Mesodermal cell (in vitro differentiated cells): ENCODE results near the gene RGS8.

Source experiments
- H3K27ac ChIP-seq: 2 replicates; pipeline ENCODE4 v1.7.0; 2013; ENCODE audit warnings: mild to moderate bottlenecking, low read depth, low read length, moderate library complexity; ENCODE audit not compliant: severe bottlenecking
- H3K36me3 ChIP-seq: 2 replicates; pipeline ENCODE4 v1.7.1; 2013; ENCODE audit warnings: mild to moderate bottlenecking, low read length, moderate library complexity; ENCODE audit not compliant: control insufficient read depth, insufficient read depth
- H3K4me1 ChIP-seq: one replicate; pipeline ENCODE4 v1.7.1; 2013; ENCODE audit warnings: mild to moderate bottlenecking, low read length; ENCODE audit not compliant: insufficient read depth, control insufficient read depth, poor library complexity, severe bottlenecking
- H3K4me3 ChIP-seq: 2 replicates; pipeline ENCODE4 v1.7.0; 2013; ENCODE audit warnings: low read length, control low read depth, mild to moderate bottlenecking; ENCODE audit not compliant: insufficient read depth, poor library complexity, severe bottlenecking; ENCODE audit errors: extremely low read depth
- H3K9me3 ChIP-seq: 2 replicates; pipeline ENCODE4 v1.7.1; 2013; ENCODE audit warnings: mild to moderate bottlenecking, low read length, moderate library complexity; ENCODE audit not compliant: control insufficient read depth
- WGBS, 2 experiments: methylation state at CpG; one replicate each; pipeline ENCODE4 v1.1.5; 2013; ENCODE audit warnings: missing lambda C conversion rate in 2 of 2; ENCODE audit not compliant: insufficient coverage in 2 of 2; 5-methylcytosine and 5-hydroxymethylcytosine counted together

RGS8 gene

DNA sequence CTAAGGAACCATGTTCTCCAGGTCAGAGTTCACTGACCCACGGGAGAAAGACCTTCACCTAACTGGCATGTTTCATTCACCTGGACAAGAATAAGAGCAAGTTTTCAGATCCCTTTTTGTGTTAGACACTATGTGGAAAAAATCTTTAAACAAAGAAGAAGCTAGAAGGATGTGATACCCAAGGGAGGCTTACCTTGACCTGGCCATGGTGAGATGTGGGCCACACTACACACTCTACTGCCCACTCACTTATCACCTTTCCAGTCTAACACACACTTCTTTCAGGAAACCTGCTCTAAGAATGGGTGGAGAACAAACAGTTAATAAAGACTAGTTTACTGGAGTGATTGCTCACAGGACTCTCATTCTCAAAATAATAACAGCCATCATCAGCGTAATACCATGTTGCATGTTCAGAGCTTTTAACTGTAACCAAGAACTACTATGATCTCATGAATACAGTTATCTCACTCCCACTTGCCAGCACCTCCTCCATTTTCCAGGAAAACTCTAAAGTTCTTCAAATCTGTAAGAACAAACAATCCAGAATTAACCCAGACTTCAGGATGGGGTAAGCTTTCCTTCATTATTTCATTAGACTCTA lies 1.4 kb downstream of the RGS8 start:
- Histone ChIP-seq H3K9me3 (no peaks in the 10 kb centered on the region), H3K4me1 (peaks cover 5% of the 10 kb centered on the region), H3K36me3 (no peaks in the 10 kb centered on the region), H3K27ac (no peak overlapping the region), H3K4me3 (no peak overlapping the region)
- 88 to 100% methylated on average over 1 to 2 of the region's 2 CpGs for WGBS, 2 experiments

DNA sequence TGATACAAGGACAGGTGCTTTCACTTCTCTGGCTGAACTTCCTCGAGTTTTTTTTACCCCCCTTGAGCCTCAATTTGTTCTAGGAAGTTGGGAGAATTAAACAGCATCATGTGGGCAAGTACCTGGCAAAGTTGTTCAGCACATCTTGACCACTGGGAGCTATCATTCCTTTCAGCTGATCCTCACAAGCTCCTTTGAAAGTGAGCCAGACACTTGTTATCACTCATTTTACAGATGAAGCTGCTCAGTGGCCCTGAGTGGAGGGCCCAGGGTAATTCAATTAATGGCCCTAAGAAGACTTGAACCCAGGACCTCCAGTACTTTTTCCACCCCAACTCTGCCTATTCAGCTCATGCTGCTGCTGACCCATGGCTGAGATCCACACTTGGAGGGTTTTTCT lies 2.0 kb downstream of the RGS8 start:
- Histone ChIP-seq H3K9me3 (no peaks in the 10 kb centered on the region), H3K36me3 (no peaks in the 10 kb centered on the region), H3K4me3 (no peak overlapping the region), H3K27ac (no peak overlapping the region), H3K4me1 (peaks cover 5% of the 10 kb centered on the region)
- WGBS, 2 experiments = 100% methylated on average over 1 of the region's 1 CpG; no CpG with 5 or more reads in 1 of the 2 experiments

GRCh38 chr1:182681568-182681912 lies 2.8 kb downstream of the RGS8 start:
- H3K4me1 ChIP-seq = peaks cover 5% of the 10 kb centered on the region
- no peak overlapping the region for H3K4me3 ChIP-seq
- H3K9me3 ChIP-seq = no peaks in the 10 kb centered on the region
- WGBS, 2 experiments = 90 to 99% methylated on average over 7 to 8 of the region's 8 CpGs
- H3K27ac ChIP-seq = no peak overlapping the region
- H3K36me3 ChIP-seq = no peaks in the 10 kb centered on the region

- Histone ChIP-seq H3K4me3 (no peak overlapping the region), H3K27ac (no peak overlapping the region), H3K4me1 (peaks cover 5% of the 10 kb centered on the region), H3K9me3 (no peaks in the 10 kb centered on the region), H3K36me3 (no peaks in the 10 kb centered on the region)
- 96% methylated on average over 3 to 4 of the region's 4 CpGs for WGBS, 2 experiments
Measured at GRCh38 chr1:182680901-182681567, 3.4 kb downstream of the RGS8 start.

GRCh38 chr1:182680408-182680807 lies 4.0 kb downstream of the RGS8 start:
- no peak overlapping the region for H3K4me3 ChIP-seq
- H3K36me3 ChIP-seq = no peaks in the 10 kb centered on the region
- 86 to 92% methylated on average over 1 of the region's 4 CpGs for WGBS, 2 experiments
- no peak overlapping the region for H3K27ac ChIP-seq
- H3K4me1 ChIP-seq = peaks cover 5% of the 10 kb centered on the region
- no peaks in the 10 kb centered on the region for H3K9me3 ChIP-seq

DNA sequence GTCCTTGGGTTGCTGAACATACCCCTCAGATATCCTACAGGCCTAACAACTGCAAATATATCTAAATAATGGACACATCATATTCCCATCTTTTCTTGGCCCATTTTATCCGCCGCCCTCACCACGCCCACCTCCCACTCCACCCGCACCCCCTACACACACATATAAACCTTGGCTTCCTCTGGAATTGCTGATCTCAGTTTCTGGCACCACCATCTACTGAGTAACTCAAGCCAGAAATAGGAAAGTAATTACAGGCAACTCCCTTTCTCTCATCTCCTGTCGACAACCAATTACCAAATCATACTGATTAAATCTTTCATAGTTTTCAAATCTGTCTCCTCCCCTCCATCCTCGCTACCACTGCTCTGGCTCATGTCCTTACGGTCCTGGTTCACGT lies 4.7 kb downstream of the RGS8 start:
- 92 to 96% methylated on average over 8 of the region's 8 CpGs for WGBS, 2 experiments
- Histone ChIP-seq H3K4me1 (peaks cover 8% of the 10 kb centered on the region), H3K36me3 (no peaks in the 10 kb centered on the region), H3K27ac (no peak overlapping the region), H3K9me3 (no peaks in the 10 kb centered on the region), H3K4me3 (no peak overlapping the region)

DNA sequence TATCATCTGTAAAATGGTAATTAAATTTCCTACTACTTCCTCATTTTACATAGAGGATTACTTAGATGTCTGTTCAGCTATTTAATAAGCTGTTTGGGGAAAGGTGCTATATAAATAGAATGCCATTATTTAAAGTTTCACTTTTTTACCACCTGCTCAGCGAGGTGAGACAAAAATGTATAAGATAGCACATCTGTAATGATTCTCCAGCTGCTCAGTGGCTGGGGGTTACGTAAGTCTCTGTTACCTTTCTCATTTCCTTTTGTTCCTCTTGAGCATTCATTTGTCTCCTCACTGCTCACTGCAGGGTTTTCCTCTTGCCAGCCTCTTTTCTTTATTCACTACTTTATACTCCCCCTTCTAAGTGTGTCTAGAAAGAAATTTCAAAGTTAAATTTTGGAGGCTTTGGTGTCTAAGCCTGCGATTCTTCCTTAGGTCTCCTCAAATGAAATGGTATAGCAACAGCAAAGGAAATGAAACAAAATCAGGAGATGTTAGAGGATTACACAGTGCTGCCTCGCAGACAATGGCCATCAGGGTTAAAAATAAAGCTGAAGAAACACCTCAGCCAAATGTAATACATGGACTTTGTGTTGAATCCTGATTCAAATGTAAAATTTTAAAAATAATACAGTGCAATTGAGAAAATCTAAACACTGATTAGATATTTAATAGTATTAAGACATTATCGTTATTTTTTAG lies 6.8 kb downstream of the RGS8 start:
- 86% methylated on average over 2 of the region's 5 CpGs; no CpG with 5 or more reads in 1 of the 2 experiments for WGBS, 2 experiments
- no peak overlapping the region for H3K4me3 ChIP-seq
- no peaks in the 10 kb centered on the region for H3K9me3 ChIP-seq
- H3K4me1 ChIP-seq = peaks cover 6% of the 10 kb centered on the region
- no peak overlapping the region for H3K27ac ChIP-seq
- no peaks in the 10 kb centered on the region for H3K36me3 ChIP-seq

DNA sequence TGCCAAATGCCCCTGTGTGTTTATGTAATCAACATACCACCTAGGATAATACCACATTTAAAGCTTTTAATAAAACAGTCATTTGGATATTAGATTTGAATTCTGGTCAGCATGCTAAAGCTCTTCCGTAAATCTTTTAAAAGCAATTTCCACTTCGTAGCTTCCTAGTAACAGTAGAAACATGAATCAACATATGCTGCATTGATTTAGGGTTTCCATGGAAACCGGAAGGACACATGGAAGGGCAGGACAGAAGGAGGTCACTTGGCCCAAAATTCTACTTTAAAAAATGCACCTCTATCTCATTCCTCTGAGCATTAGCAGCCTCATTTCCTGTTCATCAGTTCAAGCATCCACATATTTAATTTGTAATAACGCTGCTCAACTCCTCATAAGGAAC lies 8.1 kb downstream of the RGS8 start:
- WGBS, 2 experiments = 92 to 100% methylated on average over 1 to 2 of the region's 4 CpGs
- Histone ChIP-seq H3K36me3 (no peaks in the 10 kb centered on the region), H3K27ac (no peak overlapping the region), H3K4me1 (peaks cover 10% of the 10 kb centered on the region), H3K9me3 (no peaks in the 10 kb centered on the region), H3K4me3 (no peak overlapping the region)

GRCh38 chr1:182674346-182675246 lies 9.8 kb downstream of the RGS8 start:
- Histone ChIP-seq H3K4me3 (no peak overlapping the region), H3K27ac (peak overlapping the region; percentile 57), H3K9me3 (no peaks in the 10 kb centered on the region), H3K36me3 (no peaks in the 10 kb centered on the region), H3K4me1 (peaks cover 12% of the 10 kb centered on the region)
- WGBS, 2 experiments = 61 to 80% methylated on average over 6 to 7 of the region's 8 CpGs

DNA sequence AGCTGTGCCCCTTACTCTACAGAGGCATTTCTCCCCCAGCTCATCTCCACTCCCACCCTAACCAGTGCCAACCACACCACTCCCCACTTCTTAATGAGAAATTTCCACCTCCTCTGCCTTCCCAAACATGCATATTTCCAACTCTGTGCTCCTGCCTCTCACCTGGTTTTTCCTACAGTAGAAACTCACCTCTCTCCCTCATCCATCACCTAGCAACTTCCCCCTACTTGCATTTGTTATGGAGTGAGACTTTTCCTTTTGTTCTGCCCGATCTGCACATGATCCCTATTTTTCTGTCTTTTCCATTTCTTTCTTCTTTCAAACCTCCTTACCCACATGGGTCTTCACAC lies 11.9 kb downstream of the RGS8 start:
- H3K4me3 ChIP-seq = no peak overlapping the region
- H3K36me3 ChIP-seq = no peaks in the 10 kb centered on the region
- 17 to 38% methylated on average over 1 of the region's 1 CpG for WGBS, 2 experiments
- H3K4me1 ChIP-seq = peaks cover 21% of the 10 kb centered on the region
- no peak overlapping the region for H3K27ac ChIP-seq
- no peaks in the 10 kb centered on the region for H3K9me3 ChIP-seq
